Sigmoid colon (tissue), 4 donors: ENCODE measurements around the gene UCN2.

Experiments
- CTCF ChIP-seq, 4 experiments: fragments of 450-650 bp in 3 of 4; fragments of 200-600 bp in 1 of 4; IDR thresholded peaks; one replicate each; pipeline ENCODE4 v1.5.1; 2016 to 2019; ENCODE audit warnings: antibody characterized with exemption in 4 of 4, mild to moderate bottlenecking in 3 of 4, moderate library complexity in 2 of 4
- EP300 ChIP-seq, 4 donors: sonication (generic); formaldehyde crosslinking; IDR thresholded peaks; one replicate each; pipeline ENCODE4 v1.6.1; 2017; ENCODE audit warnings: antibody characterized with exemption in 4 of 4

DNA sequence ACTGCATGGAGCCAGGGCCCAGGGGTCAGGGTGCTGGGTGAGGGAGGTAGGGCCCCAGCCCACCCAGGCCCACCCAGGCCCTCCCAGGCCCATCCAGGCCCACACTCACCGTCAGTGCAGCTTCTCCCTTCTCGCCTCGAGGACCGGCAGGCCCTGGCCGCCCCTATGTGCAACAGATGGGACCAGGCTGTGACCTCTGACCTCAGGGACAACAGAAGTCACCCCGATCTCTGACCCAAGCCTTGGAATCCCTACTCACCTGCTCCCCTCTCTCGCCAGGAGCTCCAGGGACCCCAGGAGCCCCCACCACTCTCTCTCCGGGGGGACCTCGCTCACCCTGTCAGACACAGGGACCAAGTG is 2.8 kb upstream of the UCN2 start:
- TF ChIP-seq CTCF (IDR thresholded peaks at IDR 0.05) (no peak), EP300 (IDR thresholded peaks at IDR 0.05) (no peak)
